Right lung (tissue), 10 donors: Measurements from ENCODE around the gene PADI1. TPM values are rescaled to one million over a fixed set of nuclear protein-coding genes. Genes with fewer than 3 reads are reported as not detected.

Experiments used
- DNase-seq, 2 donors: peaks; one replicate each; pipeline ENCODE4 v3.0.0-alpha.2; 2013
- long read RNA-seq, 8 donors: transcript quantifications; one replicate each; lab custom pipeline, GENCODE V29; 2026
- polyA plus RNA-seq, 5 donors: library from polyadenylated mRNA; unstranded; fragments of 120-200 nt; gene quantifications; one replicate each; pipeline versions ENCODE4 v1.2.1 to v1.2.3, GENCODE V29; 2013; ENCODE audit warnings: inconsistent platforms in 1 of 5, low replicate concordance in 1 of 5; ENCODE audit not compliant: insufficient read length in 5 of 5, insufficient read depth in 1 of 5

Gene PADI1, protein sequence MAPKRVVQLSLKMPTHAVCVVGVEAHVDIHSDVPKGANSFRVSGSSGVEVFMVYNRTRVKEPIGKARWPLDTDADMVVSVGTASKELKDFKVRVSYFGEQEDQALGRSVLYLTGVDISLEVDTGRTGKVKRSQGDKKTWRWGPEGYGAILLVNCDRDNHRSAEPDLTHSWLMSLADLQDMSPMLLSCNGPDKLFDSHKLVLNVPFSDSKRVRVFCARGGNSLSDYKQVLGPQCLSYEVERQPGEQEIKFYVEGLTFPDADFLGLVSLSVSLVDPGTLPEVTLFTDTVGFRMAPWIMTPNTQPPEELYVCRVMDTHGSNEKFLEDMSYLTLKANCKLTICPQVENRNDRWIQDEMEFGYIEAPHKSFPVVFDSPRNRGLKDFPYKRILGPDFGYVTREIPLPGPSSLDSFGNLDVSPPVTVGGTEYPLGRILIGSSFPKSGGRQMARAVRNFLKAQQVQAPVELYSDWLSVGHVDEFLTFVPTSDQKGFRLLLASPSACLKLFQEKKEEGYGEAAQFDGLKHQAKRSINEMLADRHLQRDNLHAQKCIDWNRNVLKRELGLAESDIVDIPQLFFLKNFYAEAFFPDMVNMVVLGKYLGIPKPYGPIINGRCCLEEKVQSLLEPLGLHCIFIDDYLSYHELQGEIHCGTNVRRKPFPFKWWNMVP
- under 1 TPM in 1 of 5 donors, not detected in 4; 0.05 TPM for polyA plus RNA-seq
- long read RNA-seq, donor 1, result 0 reads
- long read RNA-seq, donor 2, result 0 reads
- long read RNA-seq, donor 3, result 0 reads
- long read RNA-seq, donor 4, result 0 reads
- long read RNA-seq, donor 5, result 0 reads
- long read RNA-seq, donor 6, result 0 reads
- long read RNA-seq, donor 7, result 0 reads
- long read RNA-seq, donor 8, result 0 reads

DNA sequence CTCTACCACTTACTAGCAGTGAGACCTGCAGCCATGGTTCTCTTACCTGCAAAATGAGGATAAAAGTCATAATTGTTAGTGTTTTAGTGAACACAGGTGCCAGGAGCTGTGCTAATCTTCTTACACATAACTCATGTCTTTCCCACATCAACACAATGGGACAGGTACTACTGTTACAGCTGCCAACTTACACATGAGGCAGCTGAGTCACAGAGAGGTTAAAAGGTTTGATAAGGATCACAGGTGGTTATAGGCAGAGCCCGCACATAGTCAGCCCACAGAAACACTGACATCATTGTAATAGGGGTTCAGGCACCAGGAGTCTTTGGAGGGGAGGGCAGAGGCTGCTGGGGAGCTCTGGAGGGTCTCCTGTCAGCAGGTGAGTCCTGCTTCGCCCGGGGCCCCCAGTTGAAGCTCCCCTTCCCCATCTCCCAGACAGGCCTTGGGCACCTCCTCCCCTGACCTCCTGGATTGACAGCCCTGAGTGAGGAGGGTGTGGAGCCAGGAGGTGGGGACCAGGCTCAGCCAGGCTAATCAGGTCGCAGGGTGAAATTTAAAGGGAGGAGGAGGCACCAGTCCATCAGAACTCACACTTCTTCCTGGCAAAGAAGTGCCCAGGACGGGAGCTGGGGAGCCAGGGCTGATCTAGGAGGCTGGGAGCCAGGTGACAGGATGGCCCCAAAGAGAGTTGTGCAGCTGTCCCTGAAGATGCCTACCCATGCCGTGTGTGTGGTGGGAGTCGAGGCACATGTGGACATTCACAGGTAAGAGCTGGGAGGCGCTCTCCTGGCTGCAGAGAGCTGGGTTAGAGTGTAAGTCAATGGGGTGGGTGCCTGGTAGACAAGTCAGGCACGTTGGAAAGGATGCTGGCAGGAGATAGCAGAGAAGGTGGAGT lies at the start of gene PADI1:
PADI1 (plus strand) TSS at position 583 of the 895 bp plus-strand sequence; CDS start at position 673, 90 bp downstream.
- DNase-seq, result no peak

DNA sequence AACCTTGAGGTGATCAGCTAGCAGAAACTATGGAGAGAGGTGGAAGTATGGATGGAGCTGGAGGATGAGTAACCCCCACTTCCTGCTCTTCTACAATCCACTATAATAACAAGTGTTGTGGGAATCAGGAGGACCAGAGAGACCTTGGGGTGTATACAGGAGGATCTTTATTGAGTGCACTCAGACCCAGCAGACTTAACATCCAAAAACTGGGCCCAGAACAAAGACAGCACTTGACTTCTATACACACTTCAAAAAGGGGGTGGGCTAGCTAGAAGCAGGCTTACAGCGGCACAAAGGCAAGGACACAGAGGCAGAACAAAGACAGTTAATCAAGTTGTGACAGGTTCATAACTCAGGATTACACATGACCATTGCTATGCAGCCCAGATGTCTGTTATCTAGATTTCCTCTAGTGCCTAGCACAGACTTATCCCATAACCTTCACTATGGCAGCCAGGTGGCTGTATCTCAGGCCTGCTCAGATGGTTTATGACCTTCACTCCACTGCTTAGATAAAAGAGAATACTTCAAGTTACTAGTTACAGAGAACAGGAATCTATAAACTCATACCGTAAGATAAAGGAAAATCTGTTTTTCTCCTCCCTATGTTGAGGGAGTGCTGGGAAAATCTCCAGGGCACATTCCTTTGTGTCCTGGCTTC lies 49.5 kb upstream of the PADI1 start:
- DNase-seq, result no peak

DNA sequence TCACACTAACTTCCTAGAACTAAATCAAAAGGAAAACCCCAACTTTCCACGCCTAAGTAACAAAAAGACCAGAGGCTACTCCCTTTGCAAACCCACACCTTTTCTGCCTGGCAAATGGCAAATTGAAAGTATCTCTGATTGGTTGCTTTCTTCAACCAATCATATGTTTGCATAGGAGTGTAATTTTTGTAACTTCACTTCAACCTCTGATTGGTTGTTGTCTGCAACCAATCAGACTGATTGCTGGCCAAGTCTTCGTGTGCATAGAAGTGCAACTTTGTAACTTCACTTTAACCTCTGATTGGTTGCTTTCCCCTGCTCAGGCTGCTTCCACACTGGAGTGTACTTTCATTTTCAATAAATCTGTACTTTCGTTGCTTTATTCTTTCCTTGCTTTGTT lies 48.8 kb upstream of the PADI1 start:
- no peak for DNase-seq

DNA sequence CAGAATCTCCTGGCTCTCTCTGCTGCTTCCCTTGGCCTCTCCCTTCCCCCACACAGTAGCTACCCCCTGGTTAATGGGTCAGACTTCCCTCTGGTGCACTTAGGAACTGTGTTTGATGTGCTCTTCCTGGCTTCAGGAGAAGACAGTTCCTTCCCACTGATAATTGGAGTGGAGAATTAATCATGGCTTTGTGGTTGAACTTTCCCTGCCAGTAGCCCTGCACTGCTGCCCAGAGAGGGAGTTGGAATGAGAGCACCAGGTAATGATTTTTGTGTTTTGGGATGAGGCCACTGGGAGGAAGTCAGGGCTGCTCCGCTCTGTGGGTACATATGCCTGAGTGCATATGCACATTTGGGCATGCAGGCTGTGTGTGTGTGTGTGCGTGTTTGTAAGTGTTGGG lies 46.0 kb upstream of the PADI1 start:
- DNase-seq, result no peak

DNA sequence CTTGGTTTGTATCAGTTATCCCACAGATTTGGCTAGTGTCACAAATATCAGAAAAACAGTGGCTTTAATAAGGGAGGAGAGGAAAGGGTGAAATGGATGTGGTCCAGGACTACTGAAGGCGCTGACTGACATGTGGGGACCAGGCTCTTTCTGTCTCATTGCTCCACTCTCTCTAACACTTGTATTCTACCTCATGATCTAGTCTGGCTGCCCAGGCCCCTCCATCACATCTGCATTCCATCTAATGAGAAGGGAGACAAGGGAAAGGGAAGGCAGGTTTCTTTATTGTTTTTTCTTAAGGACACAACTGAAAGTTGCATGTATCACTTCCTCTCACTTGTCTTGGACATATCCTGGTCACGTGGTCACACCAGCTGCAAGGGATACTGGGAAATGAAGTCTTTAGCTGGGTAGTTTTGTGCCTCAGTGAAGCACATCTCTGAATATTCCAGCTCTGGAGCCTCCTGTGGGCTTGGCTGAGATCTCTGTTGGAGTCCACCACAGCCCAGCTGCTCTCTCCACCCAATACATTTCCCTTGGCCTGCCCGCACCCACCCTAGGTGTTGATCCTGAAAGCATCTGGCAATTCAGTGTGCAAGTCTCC lies 43.7 kb upstream of the PADI1 start:
- DNase-seq, result no peak

DNA sequence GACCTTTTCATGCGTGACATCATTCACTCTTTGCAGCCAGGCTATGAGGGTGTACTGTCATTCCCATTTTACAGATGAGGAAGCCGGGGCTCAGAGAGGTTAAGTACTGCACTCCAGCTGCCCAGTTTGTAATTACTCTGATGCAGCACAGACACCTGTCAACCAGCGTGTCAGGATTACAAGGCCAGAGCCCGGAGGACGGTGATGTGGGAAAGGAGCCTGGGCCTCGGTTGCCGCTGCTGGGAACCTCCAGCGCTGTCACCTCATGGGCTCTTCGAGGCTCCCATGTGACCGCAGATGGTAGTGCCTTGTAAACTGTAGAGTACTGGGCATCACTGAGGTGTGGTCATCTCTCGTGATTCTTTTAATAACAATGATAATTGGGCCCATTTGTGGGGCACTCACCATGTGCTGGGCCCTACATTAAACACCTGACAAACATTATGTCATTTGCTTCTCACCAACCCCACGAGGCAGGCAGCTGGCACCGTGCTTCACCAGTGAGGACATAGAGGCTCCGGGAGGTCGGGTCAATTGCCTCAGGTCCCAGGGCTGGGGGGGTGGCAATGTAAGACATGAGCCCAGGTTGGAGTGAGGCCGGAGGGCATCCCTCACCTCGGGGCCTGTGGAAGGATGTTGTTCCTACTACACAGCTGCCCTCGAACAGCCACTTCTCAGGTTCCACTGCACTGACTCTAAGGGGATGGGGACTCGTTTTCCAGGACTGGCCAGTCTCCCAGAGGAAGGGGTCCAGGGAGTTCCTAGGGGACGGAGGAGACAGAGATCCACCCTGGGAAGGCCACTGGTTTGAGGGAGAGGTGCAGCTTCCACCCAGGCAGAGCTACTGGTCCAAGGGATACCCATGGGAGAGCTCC lies 42.8 kb upstream of the PADI1 start:
- no peak for DNase-seq

DNA sequence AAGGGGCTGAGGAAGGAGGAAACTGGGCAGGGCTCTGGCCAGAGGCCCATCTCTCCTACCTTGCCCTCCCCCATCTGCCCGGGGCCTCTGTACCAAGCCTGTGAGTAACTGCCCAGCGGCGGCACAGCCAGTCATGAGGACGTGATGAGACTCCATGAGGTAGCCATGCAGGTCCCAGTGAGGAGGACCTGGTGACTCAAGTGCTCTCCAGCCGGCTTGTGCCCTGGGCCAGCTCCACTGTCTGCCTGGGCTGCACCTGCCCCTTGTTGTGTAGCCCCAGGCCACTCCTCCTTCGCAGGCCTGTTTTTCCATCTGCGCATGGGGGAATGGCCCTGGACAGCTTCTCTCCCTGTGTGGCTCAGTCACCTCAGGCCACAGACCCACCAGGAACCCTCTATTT lies 42.0 kb upstream of the PADI1 start:
- no peak for DNase-seq

DNA sequence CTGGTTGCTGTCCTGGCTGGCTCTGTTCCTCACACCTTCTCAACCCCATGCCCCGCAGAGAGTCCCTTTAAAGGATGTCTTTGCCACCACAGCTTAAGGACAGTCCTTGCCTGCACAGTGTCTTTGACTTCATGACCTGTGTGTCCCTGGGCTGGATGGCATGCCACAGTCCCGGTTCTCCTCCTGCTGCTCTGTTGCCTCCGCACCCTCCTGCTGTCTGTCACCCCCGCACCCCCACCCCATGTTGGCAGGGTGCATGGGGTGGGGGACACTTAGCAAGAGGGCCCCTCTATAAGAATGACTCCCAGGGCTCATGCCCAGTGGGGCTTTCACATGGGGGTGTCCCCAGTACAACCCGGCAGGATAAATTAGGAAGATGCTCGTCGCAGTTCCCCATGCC lies 41.6 kb upstream of the PADI1 start:
- DNase-seq, result no peak

DNA sequence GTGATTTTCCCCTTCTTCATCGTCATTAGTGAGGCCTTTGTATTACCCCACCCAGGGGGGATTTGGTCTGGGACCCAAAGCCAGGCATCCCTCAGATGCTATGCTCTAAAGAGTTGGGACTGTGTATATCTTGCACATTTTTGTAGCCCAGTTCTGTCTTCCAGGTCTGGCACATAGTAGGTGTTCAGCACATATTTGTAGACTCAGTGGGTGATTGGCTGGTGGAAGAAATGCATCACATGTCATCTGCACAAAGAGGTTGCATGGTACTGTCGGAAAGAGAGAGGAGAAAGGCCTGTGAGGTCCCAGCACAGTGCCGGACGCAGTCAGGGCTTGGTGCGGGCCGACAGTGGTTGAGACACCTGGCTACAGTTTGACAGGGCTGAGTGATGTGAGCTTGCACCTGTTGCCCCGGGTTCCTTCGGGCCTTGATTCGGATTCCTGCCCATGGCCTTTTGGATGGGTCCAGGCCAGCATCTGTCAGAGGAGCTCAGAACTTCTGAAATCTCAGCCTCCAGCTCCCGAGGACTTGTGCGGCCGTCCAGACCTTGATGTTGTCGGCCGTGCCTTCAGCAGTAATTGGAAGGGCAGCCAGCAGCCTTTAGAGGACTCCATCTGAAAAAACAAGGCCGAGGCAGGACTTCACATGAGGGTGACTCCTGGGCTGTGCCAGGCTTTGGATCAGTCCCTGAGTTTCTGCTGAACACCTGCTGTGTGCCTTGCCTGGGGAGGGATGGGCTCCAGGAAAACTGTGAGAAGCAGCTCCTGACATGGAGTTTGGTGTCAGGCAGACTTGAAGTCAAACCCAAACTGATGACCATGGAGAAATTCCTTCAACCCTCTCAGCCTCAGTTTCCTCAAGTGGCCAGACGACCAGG lies 40.9 kb upstream of the PADI1 start:
- DNase-seq, result no peak

DNA sequence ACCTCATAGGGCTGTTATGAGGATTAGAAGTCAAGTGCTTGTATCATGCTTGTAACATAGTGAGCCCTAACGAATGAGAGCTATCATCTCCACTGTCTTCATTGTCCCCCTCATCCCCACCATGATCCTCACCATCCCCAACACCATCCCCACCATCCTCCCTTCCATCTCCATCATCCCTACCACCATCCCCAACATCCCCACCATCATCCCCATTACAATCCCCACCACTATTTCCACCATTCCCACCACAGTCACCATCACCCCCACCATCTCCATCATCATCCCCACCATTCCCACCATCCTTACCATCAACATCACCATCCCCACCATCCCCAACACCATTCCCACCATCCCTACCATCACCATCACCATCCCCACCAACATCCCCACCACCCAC lies 39.1 kb upstream of the PADI1 start:
- no peak for DNase-seq

DNA sequence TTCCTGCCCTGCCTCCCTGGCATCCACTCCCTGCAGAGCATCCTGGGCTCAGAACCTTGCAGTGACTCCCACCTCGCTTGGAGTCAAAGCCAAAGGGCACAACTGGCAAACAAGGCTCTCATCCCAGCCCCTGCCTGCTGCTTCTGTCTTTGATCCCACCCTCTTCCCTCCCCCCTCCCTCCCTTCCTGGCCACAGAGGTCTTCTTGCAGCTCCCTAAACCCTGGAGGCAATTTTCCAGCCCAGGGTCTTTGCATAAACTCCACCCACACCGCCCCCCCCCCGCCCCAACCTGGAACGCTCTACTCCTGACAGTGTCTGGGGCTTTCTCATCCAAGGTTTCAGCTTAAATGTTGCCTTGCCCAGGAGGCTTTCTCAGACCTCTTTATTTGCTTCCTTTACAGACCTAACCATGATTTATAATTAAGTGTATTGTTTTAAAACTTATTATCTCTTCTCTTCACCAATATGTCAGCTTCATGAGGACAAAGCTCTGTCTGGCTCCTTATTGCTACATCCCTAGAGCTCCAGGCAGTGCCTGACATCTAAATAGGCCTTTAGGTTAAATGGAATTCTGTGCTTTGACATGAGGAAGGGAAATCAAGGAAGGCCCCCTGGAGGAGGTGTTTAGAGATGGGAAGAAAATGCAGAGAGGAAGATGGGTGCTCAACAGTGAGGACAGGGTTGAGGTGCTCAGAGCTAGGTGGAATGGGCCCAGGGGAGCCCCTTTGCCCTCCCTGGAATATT lies 37.7 kb upstream of the PADI1 start:
- no peak for DNase-seq

DNA sequence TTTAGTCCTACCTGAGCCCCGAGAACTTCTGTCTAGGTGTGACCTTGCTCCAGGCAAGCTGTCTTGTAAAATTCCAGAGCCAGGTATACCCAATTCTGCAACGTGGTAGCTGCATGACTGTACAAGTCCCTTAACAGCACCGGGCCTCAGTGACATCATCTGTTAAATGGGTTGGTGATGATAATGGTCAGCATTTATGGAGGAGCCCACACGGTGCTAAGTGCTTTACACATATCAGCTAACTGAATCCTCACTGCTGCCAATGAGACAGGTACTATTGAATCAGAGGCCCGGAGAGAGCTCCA lies 37.2 kb upstream of the PADI1 start:
- DNase-seq, result no peak

DNA sequence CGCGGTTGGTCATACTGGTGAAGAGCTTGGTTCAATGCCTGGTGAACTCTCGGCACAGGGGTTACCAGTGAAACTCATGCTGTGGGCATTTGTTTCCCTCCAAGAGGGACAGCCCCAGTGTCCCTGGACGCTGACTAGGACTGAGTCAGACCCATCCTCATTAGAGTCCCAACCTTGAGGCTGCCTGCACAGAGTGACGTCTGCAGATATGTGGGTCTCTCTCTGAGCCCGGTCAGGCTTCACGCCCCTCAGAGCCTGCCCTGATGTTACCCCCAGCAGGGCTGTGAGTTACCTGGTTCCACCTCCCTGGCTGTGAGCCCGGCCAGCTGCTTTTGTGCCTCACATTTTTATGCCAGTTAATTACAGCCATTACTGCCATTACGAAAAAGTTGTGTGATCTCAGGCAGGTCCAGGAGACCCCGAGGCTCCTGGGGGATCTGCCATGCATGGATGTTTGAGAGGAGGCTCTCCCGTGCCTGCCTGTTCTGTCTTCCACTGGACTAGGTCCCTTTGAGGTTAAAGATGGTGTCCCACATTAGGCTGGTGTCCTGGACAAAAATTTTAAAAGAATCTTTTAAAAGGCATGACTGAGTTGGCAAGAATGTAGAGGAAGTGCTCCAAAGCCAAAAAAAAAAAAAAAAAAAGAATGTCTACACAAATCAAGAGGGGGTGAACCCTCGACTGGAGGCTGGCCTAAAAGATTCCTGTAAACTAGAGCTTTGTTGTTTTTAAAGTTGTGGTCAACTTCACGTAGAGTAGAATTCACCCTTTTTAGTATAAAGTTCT lies 36.6 kb upstream of the PADI1 start:
- no peak for DNase-seq

DNA sequence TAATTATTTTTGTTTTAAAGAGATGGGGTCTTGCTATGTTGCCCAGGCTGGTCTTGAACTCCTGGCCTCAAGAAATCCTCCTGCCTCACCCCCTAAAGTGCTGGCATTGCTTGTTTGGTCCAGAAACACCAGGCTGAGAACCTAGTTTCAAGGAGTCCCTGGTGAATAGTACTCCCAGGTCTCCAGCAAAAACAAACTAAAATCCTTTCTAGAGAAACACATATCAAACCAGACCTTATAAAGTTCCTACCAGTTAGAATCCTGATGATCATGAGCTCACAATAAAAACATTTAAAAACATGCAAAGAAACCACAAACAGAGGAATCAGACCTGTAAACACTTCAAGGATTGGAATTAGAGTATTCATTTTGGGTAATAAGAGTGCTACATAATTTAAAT lies 34.4 kb upstream of the PADI1 start:
- DNase-seq, result no peak

DNA sequence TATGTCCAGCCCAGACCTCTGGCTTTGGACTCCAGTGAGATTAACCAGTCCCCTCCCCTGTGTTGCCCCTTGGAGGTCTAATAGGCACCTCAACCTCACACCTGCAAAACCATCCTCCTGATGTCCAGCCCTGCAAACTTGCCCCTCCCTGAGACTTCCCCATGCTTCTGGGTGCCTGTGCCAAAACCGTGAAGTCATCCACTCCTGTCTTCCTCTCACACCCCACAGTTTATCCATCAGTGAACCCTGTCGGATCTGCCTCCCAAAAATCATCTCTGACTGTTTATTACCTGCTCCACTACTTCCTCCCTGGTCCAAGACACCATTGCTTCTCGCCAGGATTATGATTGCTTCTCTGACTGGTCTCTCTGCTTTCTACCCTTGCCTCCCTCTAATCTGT lies 31.7 kb upstream of the PADI1 start:
- no peak for DNase-seq

DNA sequence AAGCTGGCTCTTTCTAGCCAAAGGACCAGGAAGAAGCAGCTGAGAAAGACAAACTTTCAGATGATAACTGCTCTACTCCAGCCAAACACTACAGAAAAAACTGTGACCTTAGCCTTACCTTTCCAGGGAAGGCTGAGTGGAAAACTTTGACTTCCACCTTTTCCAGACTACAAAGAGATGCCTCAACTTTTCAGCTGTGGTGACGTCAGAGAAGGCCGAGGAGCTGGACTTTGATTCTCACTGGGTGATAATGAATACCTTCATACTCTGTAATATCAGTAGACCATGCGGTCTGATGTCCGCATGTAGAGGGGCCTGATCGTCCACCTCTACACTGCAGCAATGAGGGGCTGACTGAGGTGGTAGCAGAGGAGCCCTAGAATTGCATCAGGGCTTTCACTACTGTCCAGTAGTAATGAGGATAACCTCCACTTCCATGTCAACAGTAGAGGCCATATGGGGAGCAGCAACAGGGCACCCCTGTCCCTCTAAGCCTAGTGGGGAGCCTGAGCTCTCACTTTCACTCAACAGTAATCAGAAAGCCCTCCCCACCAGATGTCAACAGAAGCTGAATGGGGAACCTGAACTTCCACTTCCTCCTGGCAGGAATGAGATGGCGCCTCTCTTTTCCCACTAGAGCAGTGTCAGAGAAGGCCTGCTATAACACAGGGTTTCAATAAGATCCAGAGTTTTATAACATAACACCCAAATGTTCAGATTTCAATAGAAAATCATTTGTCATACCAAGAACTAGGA lies 28.4 kb upstream of the PADI1 start:
- no peak for DNase-seq

DNA sequence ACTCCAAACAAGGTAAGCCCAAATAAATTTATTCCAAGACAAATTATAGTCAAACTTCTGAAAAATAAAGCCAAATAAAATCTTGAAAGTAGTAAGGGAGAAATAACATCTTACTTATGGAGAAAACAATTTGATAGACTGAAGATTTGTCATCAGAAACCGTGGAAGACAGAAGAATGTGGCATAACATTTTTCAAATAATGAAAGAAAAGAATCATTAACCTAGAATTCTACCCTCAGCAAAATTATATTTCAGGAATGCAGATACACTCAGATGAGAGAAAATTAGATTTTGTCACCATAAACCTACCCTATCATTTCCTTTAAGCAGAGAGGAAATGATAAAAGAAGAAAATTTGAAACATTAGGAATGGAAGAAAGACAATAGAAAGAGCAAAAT lies 27.3 kb upstream of the PADI1 start:
- no peak for DNase-seq
